GF-D8 (cell line): ENCODE results near the gene OLFM2.
"Not testable (repeated sequence)": the region's sequence is repeated elsewhere in the genome, so short reads cannot be mapped to it uniquely, and the experiment has no call there.

Experiments used
- DNase-seq: peaks from one replicate; lab custom pipeline; 2025; lab: John Stamatoyannopoulos, UW

The OLFM2 gene

DNA sequence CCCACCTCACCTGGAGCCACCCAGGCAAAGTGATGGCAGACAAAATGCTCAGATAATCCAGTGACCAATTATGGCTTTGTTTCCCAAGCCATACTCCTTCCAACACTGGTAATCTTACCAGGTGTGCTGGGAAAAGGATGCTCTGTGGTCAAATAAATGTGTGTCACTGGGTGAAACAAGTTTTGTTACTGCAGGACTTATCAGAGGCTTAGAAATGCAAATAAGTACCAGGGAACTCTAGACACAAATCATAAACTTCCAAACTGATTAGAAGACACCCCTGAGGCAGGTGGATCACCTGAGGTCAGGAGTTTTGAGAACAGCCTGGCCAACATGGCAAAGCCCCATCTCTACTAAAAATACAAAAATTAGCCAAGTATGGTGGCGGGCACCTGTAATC is 74.8 kb downstream of the OLFM2 start:
- no peak for DNase-seq

- DNase-seq, result no peak
Measured at GRCh38 chr19:9860407-9860806, 75.9 kb downstream of the OLFM2 start.

- DNase-seq, result no peak
Measured at GRCh38 chr19:9858766-9859165, 77.5 kb downstream of the OLFM2 start.

GRCh38 chr19:9857920-9858746 is 78.2 kb downstream of the OLFM2 start:
- peak; percentile 24 for DNase-seq

GRCh38 chr19:9857076-9857721 is 79.1 kb downstream of the OLFM2 start:
- DNase-seq, result no peak

DNA sequence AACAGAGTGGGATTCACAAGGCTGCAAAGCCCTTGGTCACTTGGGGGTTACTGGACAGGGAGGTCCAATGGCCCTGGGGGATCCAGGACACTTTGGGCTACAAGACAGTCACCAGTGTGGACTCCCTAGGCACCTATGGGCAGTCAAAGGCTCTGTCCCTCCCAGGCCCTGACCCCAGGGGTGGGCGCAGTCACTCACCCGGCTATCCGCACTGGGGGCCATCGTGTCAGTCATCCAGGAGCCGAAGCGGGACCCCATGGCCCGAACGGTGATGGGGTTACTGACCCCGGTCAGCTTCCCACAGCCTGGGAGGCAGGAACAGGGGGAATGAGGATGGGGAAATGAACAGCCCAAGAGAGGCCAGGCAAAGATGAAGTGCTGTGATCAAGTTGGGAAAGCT is 79.7 kb downstream of the OLFM2 start:
- DNase-seq, result no peak

GRCh38 chr19:9854282-9854846 is 82.0 kb downstream of the OLFM2 start:
- no peak for DNase-seq

DNA sequence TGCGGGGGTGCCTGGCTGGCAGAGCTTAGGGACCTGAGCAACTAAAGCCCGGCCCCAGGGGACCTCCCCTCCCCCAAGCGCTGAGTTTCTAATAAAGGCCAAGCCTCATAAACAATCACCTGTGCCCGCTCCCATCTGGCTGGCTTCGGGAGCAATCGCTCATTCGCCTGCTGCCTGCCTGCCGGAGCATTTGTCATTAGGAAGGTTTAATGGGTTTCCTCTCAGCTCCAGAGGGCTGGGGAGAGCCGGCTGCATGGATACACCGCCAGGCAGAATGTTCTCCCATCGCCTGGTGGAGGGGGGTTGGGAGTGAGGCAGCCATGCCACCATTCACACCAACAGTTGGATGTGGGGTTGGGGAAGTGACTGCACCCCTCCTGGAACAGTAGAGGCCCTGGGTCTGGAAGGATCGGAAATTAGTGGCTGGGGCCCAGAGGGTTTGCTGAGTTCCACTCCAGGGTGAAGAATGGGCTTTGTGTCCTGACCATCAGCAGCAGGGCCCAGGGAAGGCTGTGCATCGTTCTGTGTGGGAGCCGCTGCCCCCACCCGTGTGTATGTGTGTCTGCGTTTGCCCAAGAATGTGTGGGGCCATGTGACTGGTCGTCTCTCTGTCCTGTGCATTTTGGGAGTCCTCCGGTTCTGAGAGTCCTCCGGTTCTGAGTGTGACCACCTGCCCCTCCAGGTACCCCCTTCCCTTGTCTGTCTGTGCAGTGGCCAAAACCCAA is 85.9 kb downstream of the OLFM2 start:
- no peak for DNase-seq

DNA sequence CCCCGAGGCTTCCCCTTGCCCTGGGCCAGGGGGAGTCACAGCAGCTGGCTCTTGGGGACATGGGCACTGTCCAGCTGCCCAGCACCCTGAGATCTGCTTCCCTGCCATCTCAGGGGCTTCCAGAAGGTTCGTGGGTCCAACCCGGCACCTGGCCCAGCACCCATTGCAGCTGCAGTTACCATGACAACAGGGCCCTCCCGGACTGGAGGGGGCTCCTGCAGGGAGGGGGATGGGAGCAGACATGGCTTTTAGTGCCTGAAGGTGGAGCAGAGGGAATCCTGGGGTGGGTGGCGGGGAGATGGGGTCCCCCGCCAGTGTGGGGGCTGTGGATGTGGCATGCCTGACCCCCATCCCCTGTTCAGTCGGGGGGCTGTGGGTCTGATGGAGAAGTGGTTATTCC is 86.5 kb downstream of the OLFM2 start:
- no peak for DNase-seq

- no peak for DNase-seq
Measured at GRCh38 chr19:9848762-9849161, 87.6 kb downstream of the OLFM2 start.

GRCh38 chr19:9848060-9848459 is 88.3 kb downstream of the OLFM2 start:
- DNase-seq, result no peak

- DNase-seq, result no peak
Measured at GRCh38 chr19:9847087-9847671, 89.1 kb downstream of the OLFM2 start.

- DNase-seq, result not testable (repeated sequence)
Measured at GRCh38 chr19:9843626-9844273, 92.6 kb downstream of the OLFM2 start.

GRCh38 chr19:9842834-9843625 is 93.3 kb downstream of the OLFM2 start:
- no peak for DNase-seq

DNA sequence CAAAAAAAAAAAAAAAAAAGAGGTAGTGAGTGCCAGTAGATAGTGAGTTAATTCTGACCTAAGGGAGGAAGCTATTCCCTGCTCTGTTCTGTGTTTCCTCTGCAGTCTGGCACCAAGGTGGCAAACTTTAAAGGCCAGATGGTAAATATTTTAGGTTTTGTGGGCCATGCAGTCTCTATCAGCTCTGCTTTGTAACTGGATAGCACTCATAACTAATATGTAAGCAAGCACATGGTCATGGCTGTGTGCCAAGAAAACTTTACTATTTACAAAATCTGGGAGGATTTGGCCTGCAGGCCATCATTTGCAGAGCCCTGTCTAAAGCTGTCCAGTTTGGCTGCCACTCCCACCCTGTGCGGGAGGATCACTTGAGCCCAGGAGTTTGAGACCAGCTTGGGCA is 96.9 kb downstream of the OLFM2 start:
- DNase-seq, result no peak

DNA sequence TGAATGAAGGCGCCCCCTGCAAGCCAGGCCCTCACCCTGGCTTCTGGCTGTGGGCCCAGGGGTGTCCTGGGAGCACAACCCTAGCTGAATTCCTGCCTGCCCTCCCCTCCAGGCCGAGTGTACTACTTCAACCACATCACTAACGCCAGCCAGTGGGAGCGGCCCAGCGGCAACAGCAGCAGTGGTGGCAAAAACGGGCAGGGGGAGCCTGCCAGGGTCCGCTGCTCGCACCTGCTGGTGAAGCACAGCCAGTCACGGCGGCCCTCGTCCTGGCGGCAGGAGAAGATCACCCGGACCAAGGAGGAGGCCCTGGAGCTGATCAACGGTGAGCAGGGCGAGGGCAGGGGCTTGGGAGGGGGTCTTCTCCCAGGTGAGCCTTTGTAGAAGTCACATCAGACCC is 98.0 kb downstream of the OLFM2 start:
- no peak for DNase-seq

GRCh38 chr19:9836021-9836420 is 100.3 kb downstream of the OLFM2 start:
- no peak for DNase-seq

DNA sequence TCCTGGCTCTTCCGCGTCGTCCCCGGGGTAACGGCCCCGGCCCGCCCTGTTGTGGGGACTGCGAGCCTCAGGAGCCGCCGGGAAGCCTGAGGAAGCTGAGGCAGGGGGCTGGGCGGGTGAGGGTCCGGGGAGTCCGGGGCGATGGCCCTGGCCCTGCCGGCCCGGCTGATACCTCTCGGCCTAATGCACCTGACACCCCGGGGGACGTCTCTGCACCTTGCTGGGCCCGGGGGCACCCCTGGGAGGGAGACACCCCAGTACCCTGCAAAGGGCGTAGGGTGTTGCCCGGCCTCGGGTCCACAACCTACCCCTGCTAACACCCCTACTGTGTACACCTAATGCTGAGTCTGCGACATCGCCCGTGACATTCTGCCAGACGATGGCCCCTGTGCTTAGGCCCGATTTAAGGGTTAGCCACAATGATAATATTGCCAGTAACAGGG is 100.8 kb downstream of the OLFM2 start:
- no peak for DNase-seq

DNA sequence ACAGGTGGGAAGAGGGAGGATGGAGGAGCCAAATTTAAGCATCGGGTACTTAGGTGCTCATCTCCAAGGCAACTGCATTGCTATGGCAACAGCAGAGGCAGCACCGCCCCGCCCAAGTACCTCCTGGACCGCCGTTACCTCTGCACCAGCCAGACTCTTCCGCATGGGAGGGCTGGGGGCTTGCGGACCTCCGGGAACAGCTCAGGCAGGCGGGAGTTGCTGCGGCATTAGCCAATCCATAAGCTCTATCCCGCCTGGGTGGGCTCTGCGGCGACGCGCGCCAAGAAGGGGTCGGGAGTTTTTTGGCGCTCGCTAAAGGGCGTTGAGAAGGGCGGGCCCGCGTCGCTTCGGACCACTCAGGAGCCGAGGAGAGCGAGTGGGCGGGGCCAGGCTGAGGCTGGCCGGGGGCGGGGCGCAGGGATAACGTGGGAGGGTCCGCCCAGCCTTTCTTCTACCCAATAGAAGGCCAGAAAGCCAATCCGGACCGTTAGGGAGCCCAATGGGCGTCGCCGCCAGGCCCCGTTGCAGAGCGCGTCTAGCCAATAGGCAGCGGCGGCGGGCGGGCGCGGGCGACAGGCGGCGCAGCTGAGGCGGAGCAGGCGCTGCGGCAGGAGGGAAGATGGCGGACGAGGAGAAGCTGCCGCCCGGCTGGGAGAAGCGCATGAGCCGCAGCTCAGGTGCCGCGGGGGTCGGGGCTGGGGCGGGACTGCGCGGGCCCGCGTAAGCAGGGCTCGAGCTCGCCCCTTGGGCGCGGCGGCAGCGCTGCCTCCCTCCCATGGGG is 101.4 kb downstream of the OLFM2 start, which contains the start of gene PIN1:
PIN1 (plus strand) TSS at position 593 of the 781 bp plus-strand sequence; CDS start at position 620, 27 bp downstream.
- DNase-seq, result peak; percentile 92

- no peak for DNase-seq
Measured at GRCh38 chr19:9834307-9834725, 102.0 kb downstream of the OLFM2 start.
